Myometrial cell (primary cell): ENCODE measurements around the gene SLC38A2. TPM values are rescaled to one million over a fixed set of nuclear protein-coding genes. Genes with fewer than 3 reads are reported as not detected.

Experiments used
- total RNA-seq: library from RNA; depleted of rRNA; stranded (reverse); fragments of >200 nt; gene quantifications from 2 replicates; pipeline ENCODE4 v1.2.3, GENCODE V29; 2015

Gene SLC38A2
- 467 and 485 TPM in 2 replicates for total RNA-seq

GRCh38 chr12:46372544-46373300 is at the start of gene SLC38A2:
Gene SLC38A2, minus strand, starts transcription at chr12:46372773. Its CDS starts 1,480 bp downstream, at chr12:46371293.

Other genes with a start within 250 kb of the SLC38A2 start
- gene SLC38A1, start 103.7 kb downstream of the SLC38A2 start, total RNA-seq, result 32.9 and 38.3 TPM in 2 replicates